HuH-7.5 (cell line): ENCODE data around the gene MTPN.

Experiments
- DNase-seq: peaks from one replicate; pipeline ENCODE4 v3.0.0; 2011; ENCODE audit warnings: low spot score

MTPN gene

DNA sequence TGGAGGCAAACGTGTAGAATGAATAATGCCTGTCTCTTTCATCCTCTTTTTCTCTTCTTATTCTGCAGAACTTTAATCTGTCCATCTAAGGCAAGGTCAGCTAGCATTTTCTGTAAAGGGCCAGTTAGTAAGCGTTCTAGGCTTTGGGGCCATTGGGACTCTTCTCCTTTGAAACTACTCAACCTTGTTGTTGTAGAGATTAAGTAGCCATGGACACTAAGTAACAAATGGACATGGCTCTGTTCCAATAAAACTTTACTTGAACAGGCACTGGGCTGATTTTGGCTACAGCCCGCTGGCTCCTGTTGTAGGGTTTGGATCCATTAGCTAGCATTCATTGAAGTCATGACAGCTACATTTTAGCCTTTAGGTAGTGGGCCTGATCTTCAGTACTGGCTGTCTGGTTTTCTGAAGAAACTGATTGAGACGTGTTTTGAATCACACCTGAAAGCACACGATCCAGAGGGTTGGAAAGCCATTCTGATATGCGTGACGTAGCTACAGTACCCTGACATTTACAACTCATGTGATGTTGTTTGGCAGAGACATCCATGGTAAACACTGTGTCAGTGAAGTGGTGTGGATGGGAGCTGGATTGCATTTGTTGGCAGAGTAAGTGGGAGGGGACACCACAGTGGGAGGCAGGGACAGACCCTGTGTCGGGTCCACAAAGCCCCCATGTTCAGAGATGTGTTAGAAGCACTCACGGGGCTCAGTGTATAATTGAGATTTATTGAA, 92.5 kb downstream of the MTPN start:
- no peak for DNase-seq

GRCh38 chr7:135879233-135879632, 97.9 kb downstream of the MTPN start:
- no peak for DNase-seq

DNA sequence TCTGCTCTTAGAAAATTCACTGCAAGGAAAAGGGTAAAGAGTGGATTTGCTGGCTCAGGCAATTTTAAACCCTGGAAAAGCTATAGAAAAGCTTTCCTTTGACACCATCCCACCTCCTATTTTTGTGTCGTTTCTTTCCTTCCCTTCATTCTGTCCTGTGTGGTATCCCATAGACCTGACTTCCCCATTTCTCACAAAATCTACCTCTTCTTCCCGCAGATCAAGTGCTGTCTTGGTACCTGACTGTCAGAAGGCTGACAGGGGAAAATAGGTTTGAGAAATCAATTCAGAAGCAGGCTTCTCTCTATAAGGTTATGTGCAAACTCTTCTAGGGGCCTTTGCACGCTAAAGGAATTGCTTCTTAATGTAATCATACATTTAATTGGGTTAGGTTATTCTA, 98.9 kb downstream of the MTPN start:
- DNase-seq: no peak

GRCh38 chr7:135877805-135878204, 99.4 kb downstream of the MTPN start:
- DNase-seq: no peak
